ENCODE results near the gene HLA-DOA. TPM values are rescaled to one million over a fixed set of nuclear protein-coding genes. Genes with fewer than 3 reads are reported as not detected.
A peak's percentile ranks its signal among the peaks of the same experiment; 100 is the strongest.

The HLA-DOA gene
- total and polyA plus RNA-seq, 10 of the 15 experiments (the other 5 are each of a cell fraction or from before 2014, with no cell fraction given) = 8.8 to 108 (median 58.3) TPM

GRCh38 chr6:32969685-32970412 is 39.5 kb downstream of the HLA-DOA start (continued):
- TF ChIP-seq, protein P1, sequence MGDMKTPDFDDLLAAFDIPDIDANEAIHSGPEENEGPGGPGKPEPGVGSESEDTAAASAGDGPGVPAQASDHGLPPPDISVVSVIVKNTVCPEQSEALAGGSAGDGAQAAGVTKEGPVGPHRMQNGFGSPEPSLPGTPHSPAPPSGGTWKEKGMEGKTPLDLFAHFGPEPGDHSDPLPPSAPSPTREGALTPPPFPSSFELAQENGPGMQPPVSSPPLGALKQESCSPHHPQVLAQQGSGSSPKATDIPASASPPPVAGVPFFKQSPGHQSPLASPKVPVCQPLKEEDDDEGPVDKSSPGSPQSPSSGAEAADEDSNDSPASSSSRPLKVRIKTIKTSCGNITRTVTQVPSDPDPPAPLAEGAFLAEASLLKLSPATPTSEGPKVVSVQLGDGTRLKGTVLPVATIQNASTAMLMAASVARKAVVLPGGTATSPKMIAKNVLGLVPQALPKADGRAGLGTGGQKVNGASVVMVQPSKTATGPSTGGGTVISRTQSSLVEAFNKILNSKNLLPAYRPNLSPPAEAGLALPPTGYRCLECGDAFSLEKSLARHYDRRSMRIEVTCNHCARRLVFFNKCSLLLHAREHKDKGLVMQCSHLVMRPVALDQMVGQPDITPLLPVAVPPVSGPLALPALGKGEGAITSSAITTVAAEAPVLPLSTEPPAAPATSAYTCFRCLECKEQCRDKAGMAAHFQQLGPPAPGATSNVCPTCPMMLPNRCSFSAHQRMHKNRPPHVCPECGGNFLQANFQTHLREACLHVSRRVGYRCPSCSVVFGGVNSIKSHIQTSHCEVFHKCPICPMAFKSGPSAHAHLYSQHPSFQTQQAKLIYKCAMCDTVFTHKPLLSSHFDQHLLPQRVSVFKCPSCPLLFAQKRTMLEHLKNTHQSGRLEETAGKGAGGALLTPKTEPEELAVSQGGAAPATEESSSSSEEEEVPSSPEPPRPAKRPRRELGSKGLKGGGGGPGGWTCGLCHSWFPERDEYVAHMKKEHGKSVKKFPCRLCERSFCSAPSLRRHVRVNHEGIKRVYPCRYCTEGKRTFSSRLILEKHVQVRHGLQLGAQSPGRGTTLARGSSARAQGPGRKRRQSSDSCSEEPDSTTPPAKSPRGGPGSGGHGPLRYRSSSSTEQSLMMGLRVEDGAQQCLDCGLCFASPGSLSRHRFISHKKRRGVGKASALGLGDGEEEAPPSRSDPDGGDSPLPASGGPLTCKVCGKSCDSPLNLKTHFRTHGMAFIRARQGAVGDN (IDR thresholded peaks at IDR 0.05) = peak; percentile 67; the same call in 1 of the 2 replicates
- TF ChIP-seq E4F1 (IDR thresholded peaks at IDR 0.05; ENCODE audit: borderline replicate concordance, partially characterized antibody) = no peak
- TF ChIP-seq, protein P2, sequence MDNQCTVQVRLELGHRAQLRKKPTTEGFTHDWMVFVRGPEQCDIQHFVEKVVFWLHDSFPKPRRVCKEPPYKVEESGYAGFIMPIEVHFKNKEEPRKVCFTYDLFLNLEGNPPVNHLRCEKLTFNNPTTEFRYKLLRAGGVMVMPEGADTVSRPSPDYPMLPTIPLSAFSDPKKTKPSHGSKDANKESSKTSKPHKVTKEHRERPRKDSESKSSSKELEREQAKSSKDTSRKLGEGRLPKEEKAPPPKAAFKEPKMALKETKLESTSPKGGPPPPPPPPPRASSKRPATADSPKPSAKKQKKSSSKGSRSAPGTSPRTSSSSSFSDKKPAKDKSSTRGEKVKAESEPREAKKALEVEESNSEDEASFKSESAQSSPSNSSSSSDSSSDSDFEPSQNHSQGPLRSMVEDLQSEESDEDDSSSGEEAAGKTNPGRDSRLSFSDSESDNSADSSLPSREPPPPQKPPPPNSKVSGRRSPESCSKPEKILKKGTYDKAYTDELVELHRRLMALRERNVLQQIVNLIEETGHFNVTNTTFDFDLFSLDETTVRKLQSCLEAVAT (IDR thresholded peaks at IDR 0.05) = peak; percentile 63; the same call in 1 of the 2 replicates
- peak; percentile 82 for TF ChIP-seq TAF1 (IDR thresholded peaks at IDR 0.05; ENCODE audit: borderline replicate concordance, low read depth, low read length)
- TF ChIP-seq RFX5 (IDR thresholded peaks at IDR 0.05; ENCODE audit: low read depth, low read length) = no peak
- no peak for TF ChIP-seq CBFB (IDR thresholded peaks at IDR 0.05; ENCODE audit: low read depth)
- 0 out of 2 replicates have a peak, but pooled peaks have one; percentile 7 for TF ChIP-seq EED (IDR thresholded peaks at IDR 0.05; ENCODE audit: low read depth)
- peak; percentile 60; the same call in 1 of the 2 replicates for TF ChIP-seq POLR2AphosphoS2 (IDR thresholded peaks at IDR 0.05; ENCODE audit: low read depth, low read length)
- no peak for TF ChIP-seq CREB1 (IDR thresholded peaks at IDR 0.05; ENCODE audit: low read depth)
- TF ChIP-seq ZNF24 (IDR thresholded peaks at IDR 0.05) = no peak
- no peak for TF ChIP-seq HDAC2 (IDR thresholded peaks at IDR 0.05)
- TF ChIP-seq, protein P3, sequence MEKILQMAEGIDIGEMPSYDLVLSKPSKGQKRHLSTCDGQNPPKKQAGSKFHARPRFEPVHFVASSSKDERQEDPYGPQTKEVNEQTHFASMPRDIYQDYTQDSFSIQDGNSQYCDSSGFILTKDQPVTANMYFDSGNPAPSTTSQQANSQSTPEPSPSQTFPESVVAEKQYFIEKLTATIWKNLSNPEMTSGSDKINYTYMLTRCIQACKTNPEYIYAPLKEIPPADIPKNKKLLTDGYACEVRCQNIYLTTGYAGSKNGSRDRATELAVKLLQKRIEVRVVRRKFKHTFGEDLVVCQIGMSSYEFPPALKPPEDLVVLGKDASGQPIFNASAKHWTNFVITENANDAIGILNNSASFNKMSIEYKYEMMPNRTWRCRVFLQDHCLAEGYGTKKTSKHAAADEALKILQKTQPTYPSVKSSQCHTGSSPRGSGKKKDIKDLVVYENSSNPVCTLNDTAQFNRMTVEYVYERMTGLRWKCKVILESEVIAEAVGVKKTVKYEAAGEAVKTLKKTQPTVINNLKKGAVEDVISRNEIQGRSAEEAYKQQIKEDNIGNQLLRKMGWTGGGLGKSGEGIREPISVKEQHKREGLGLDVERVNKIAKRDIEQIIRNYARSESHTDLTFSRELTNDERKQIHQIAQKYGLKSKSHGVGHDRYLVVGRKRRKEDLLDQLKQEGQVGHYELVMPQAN (conservative IDR thresholded peaks at IDR 0.05) = no peak; the same call in 1 of the 2 replicates
- no peak for TF ChIP-seq NRF1 (conservative IDR thresholded peaks at IDR 0.05; ENCODE audit: low read depth, low read length)
- no peak for TF ChIP-seq TBL1XR1 (IDR thresholded peaks at IDR 0.05; ENCODE audit: low read depth, low read length)
- TF ChIP-seq FOS (IDR thresholded peaks at IDR 0.05; ENCODE audit: borderline replicate concordance, extremely low read depth, insufficient read length) = no peak
- no peak for TF ChIP-seq ELK1 (IDR thresholded peaks at IDR 0.05; ENCODE audit: low read depth, low read length)
- TF ChIP-seq, protein P4, sequence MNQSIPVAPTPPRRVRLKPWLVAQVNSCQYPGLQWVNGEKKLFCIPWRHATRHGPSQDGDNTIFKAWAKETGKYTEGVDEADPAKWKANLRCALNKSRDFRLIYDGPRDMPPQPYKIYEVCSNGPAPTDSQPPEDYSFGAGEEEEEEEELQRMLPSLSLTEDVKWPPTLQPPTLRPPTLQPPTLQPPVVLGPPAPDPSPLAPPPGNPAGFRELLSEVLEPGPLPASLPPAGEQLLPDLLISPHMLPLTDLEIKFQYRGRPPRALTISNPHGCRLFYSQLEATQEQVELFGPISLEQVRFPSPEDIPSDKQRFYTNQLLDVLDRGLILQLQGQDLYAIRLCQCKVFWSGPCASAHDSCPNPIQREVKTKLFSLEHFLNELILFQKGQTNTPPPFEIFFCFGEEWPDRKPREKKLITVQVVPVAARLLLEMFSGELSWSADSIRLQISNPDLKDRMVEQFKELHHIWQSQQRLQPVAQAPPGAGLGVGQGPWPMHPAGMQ (IDR thresholded peaks at IDR 0.05; ENCODE audit: borderline replicate concordance) = no peak
